HG03108 (cell line): ENCODE results near the gene TMED10.
A peak's percentile ranks its signal among the peaks of the same experiment; 100 is the strongest.

Source experiments
- ATAC-seq: cut with Tn5 transposase; IDR thresholded peaks from one replicate; pipeline ENCODE4 v1.9.1; 2021; ENCODE audit warnings: moderate library complexity; ENCODE audit not compliant: unreplicated experiment

Gene TMED10

GRCh38 chr14:75176142-75176820, at the start of gene TMED10:
TSS of gene TMED10 (minus strand) at chr14:75176612. CDS start at chr14:75176579, 33 bp downstream.
- ATAC-seq = peak; percentile 77

- no peak for ATAC-seq
These were observed 48.1 kb upstream of the TMED10 start for GRCh38 chr14:75224561-75224960.

- ATAC-seq = peak; percentile 45
These were observed 47.3 kb upstream of the TMED10 start for GRCh38 chr14:75223664-75224154.

- peak; percentile 46 for ATAC-seq
These were observed 45.8 kb upstream of the TMED10 start for GRCh38 chr14:75222208-75222701.

GRCh38 chr14:75221797-75222196, 45.4 kb upstream of the TMED10 start:
- peak; percentile 8 for ATAC-seq

GRCh38 chr14:75220156-75220555, 43.7 kb upstream of the TMED10 start:
- no peak for ATAC-seq

GRCh38 chr14:75217508-75218206, 41.2 kb upstream of the TMED10 start:
- no peak for ATAC-seq

GRCh38 chr14:75216427-75217006, 40.1 kb upstream of the TMED10 start:
- no peak for ATAC-seq

GRCh38 chr14:75215520-75215919, 39.1 kb upstream of the TMED10 start:
- no peak for ATAC-seq

GRCh38 chr14:75214558-75214957, 38.1 kb upstream of the TMED10 start:
- no peak for ATAC-seq

GRCh38 chr14:75213172-75213571, 36.8 kb upstream of the TMED10 start:
- ATAC-seq = no peak

GRCh38 chr14:75208843-75209242, 32.4 kb upstream of the TMED10 start:
- ATAC-seq = no peak

- ATAC-seq = no peak
These were observed 29.8 kb upstream of the TMED10 start for GRCh38 chr14:75206190-75206589.

- no peak for ATAC-seq
These were observed 29.2 kb upstream of the TMED10 start for GRCh38 chr14:75205591-75205990.

GRCh38 chr14:75204116-75204515, 27.7 kb upstream of the TMED10 start:
- ATAC-seq = no peak

GRCh38 chr14:75202657-75203056, 26.2 kb upstream of the TMED10 start:
- no peak for ATAC-seq

- no peak for ATAC-seq
These were observed 24.7 kb upstream of the TMED10 start for GRCh38 chr14:75201087-75201486.

GRCh38 chr14:75200451-75200850, 24.0 kb upstream of the TMED10 start:
- no peak for ATAC-seq

- no peak for ATAC-seq
These were observed 22.0 kb upstream of the TMED10 start for GRCh38 chr14:75198291-75198933.

- no peak for ATAC-seq
These were observed 20.9 kb upstream of the TMED10 start for GRCh38 chr14:75197338-75197737.

GRCh38 chr14:75196468-75196867, 20.1 kb upstream of the TMED10 start:
- ATAC-seq = no peak
